Measurements from ENCODE around the gene KDM6A. TPM values are rescaled to one million over a fixed set of nuclear protein-coding genes. Genes with fewer than 3 reads are reported as not detected.

The KDM6A gene
- total and polyA plus RNA-seq, 2 of the 13 experiments (the other 11 are each of a cell fraction or from before 2014, with no cell fraction given) = 16.7 to 18.2 TPM

- peak; percentile 64; the same call in 1 of the 2 replicates for TF ChIP-seq ZGPAT (CRISPR knock-in tag; IDR thresholded peaks at IDR 0.05)
- no peak for TF ChIP-seq PBX3 (CRISPR knock-in tag; IDR thresholded peaks at IDR 0.05; ENCODE audit: borderline replicate concordance)
- no peak for TF ChIP-seq GLMP (CRISPR knock-in tag; IDR thresholded peaks at IDR 0.05; ENCODE audit: borderline replicate concordance)
- no peak for TF ChIP-seq CTCF (CRISPR knock-in tag; IDR thresholded peaks at IDR 0.05)
- TF ChIP-seq TEAD3 (CRISPR knock-in tag; optimal IDR thresholded peaks at IDR 0.05; ENCODE audit: borderline replicate concordance) = peak; percentile 25
- TF ChIP-seq ETS1 (CRISPR knock-in tag; IDR thresholded peaks at IDR 0.05) = no peak
- no peak for TF ChIP-seq ZNF597 (CRISPR knock-in tag; IDR thresholded peaks at IDR 0.05)
- TF ChIP-seq ZSCAN25 (CRISPR knock-in tag; IDR thresholded peaks at IDR 0.05) = no peak
- no peak for TF ChIP-seq PCBP1 (IDR thresholded peaks at IDR 0.05; ENCODE audit: borderline replicate concordance, low read depth, low read length)
- TF ChIP-seq ZNF503 (CRISPR knock-in tag; IDR thresholded peaks at IDR 0.05) = no peak
- no peak for TF ChIP-seq ZNF362 (CRISPR knock-in tag; IDR thresholded peaks at IDR 0.05; ENCODE audit: borderline replicate concordance)
- peak; percentile 75 for TF ChIP-seq BCL6 (CRISPR knock-in tag; IDR thresholded peaks at IDR 0.05)
- no peak for TF ChIP-seq ZBTB2 (CRISPR knock-in tag; IDR thresholded peaks at IDR 0.05; ENCODE audit: low read depth)
- peak; percentile 71; the same call in 1 of the 2 replicates for TF ChIP-seq SIX1 (CRISPR knock-in tag; IDR thresholded peaks at IDR 0.05; ENCODE audit: borderline replicate concordance)
Observed at GRCh38 chrX:44915361-44915868, 42.4 kb downstream of the KDM6A start (continued).
